ENCODE results near the gene CHAT.

The CHAT gene

GRCh38 chr10:49613882-49614241 is at the start of gene CHAT:
TSS of gene CHAT (plus strand) at chr10:49614037. CDS start at chr10:49614190, 153 bp downstream.
- no peak for DNase-seq (ENCODE audit: low read depth in 3 of 3, low spot score in 1 of 3)

- no peak for DNase-seq (ENCODE audit: low read depth in 3 of 3, low spot score in 1 of 3)
Measured at GRCh38 chr10:49564461-49565009, 49.3 kb upstream of the CHAT start.

- DNase-seq (ENCODE audit: low read depth in 3 of 3, low spot score in 1 of 3), result no peak
Measured at GRCh38 chr10:49567810-49568209, 46.0 kb upstream of the CHAT start.

- DNase-seq (ENCODE audit: low read depth in 3 of 3, low spot score in 1 of 3), result no peak
Measured at GRCh38 chr10:49568235-49568634, 45.6 kb upstream of the CHAT start.

GRCh38 chr10:49569031-49569631 is 44.7 kb upstream of the CHAT start:
- DNase-seq (ENCODE audit: low read depth in 3 of 3, low spot score in 1 of 3), result no peak

GRCh38 chr10:49571388-49571787 is 42.4 kb upstream of the CHAT start:
- no peak for DNase-seq (ENCODE audit: low read depth in 3 of 3, low spot score in 1 of 3)

GRCh38 chr10:49572594-49573114 is 41.2 kb upstream of the CHAT start:
- no peak for DNase-seq (ENCODE audit: low read depth in 3 of 3, low spot score in 1 of 3)

- DNase-seq (ENCODE audit: low read depth in 3 of 3, low spot score in 1 of 3), result no peak
Measured at GRCh38 chr10:49575489-49576072, 38.3 kb upstream of the CHAT start.

- DNase-seq (ENCODE audit: low read depth in 3 of 3, low spot score in 1 of 3), result no peak
Measured at GRCh38 chr10:49577182-49577925, 36.5 kb upstream of the CHAT start.

- DNase-seq (ENCODE audit: low read depth in 3 of 3, low spot score in 1 of 3), result no peak
Measured at GRCh38 chr10:49578392-49578791, 35.4 kb upstream of the CHAT start.

- no peak for DNase-seq (ENCODE audit: low read depth in 3 of 3, low spot score in 1 of 3)
Measured at GRCh38 chr10:49579621-49580020, 34.2 kb upstream of the CHAT start.

- no peak for DNase-seq (ENCODE audit: low read depth in 3 of 3, low spot score in 1 of 3)
Measured at GRCh38 chr10:49585387-49585786, 28.4 kb upstream of the CHAT start.

GRCh38 chr10:49587981-49588380 is 25.9 kb upstream of the CHAT start:
- DNase-seq (ENCODE audit: low read depth in 3 of 3, low spot score in 1 of 3), result no peak

- DNase-seq (ENCODE audit: low read depth in 3 of 3, low spot score in 1 of 3), result peak in 2 of 3 donors; percentile 7 to 36
Measured at GRCh38 chr10:49592726-49593563, 20.9 kb upstream of the CHAT start.

- DNase-seq (ENCODE audit: low read depth in 3 of 3, low spot score in 1 of 3), result no peak
Measured at GRCh38 chr10:49593564-49593875, 20.3 kb upstream of the CHAT start.

GRCh38 chr10:49593998-49594397 is 19.8 kb upstream of the CHAT start:
- DNase-seq (ENCODE audit: low read depth in 3 of 3, low spot score in 1 of 3), result no peak

- DNase-seq (ENCODE audit: low read depth in 3 of 3, low spot score in 1 of 3), result no peak
Measured at GRCh38 chr10:49594594-49594993, 19.2 kb upstream of the CHAT start.

- no peak for DNase-seq (ENCODE audit: low read depth in 3 of 3, low spot score in 1 of 3)
Measured at GRCh38 chr10:49595003-49595712, 18.7 kb upstream of the CHAT start.

- no peak for DNase-seq (ENCODE audit: low read depth in 3 of 3, low spot score in 1 of 3)
Measured at GRCh38 chr10:49595713-49596492, 17.9 kb upstream of the CHAT start.

GRCh38 chr10:49596493-49596809 is 17.4 kb upstream of the CHAT start:
- no peak for DNase-seq (ENCODE audit: low read depth in 3 of 3, low spot score in 1 of 3)

Data from stimulated activated CD4-positive, alpha-beta T cell treated with anti-CD3 and anti-CD28 coated beads, TNF-alpha, amount 100 ng/mL, for 1 hour (primary cell).